ENCODE results near the gene FAM13B. TPM values are rescaled to one million over a fixed set of nuclear protein-coding genes. Genes with fewer than 3 reads are reported as not detected.

FAM13B gene
- total RNA-seq (19.6 and 22.7 TPM in 2 replicates), polyA plus RNA-seq (8.1 and 9.4 TPM in 2 replicates)

GRCh38 chr5:138032572-138033385, at the start of gene FAM13B:
Gene FAM13B, minus strand, starts transcription at chr5:138033079. Its CDS starts 13,968 bp downstream, at chr5:138019111.
- H3K27me3 ChIP-seq: no peaks in the 10 kb centered on the region
- no peaks in the 10 kb centered on the region for H3K9me3 ChIP-seq (ENCODE audit: low read depth)
- peak within 1 kb of the TSS; percentile 95 for H2AFZ ChIP-seq
- peaks cover 47% of the 10 kb centered on the region for H3K79me2 ChIP-seq
- no peaks in the 10 kb centered on the region for H3K9me2 ChIP-seq (replicated peaks; ENCODE audit: insufficient read depth)
- under 1% methylated on average over 57 of the region's 81 CpGs for WGBS (ENCODE audit: low lambda C conversion rate, missing lambda C conversion rate)
- peaks cover 43% of the 10 kb centered on the region for H4K20me1 ChIP-seq (ENCODE audit: insufficient read depth, poor library complexity, severe bottlenecking)
- H3K27ac ChIP-seq: peak within 1 kb of the TSS; percentile 100
- no peak for TF ChIP-seq CTCF (IDR thresholded peaks at IDR 0.05; ENCODE audit: poor library complexity)
- TF ChIP-seq EZH2phosphoT487 (IDR thresholded peaks at IDR 0.05; ENCODE audit: low read depth, severe bottlenecking, unreplicated experiment): no peak
- TF ChIP-seq EZH2 (IDR thresholded peaks at IDR 0.05; ENCODE audit: borderline replicate concordance): no peak
- no peaks in the 10 kb centered on the region for H3K36me3 ChIP-seq (replicated peaks; ENCODE audit: insufficient read depth, low read depth)
- peaks cover 19% of the 10 kb centered on the region for H3K4me1 ChIP-seq (ENCODE audit: insufficient read depth)
- peak within 1 kb of the TSS; percentile 91 for H3K4me3 ChIP-seq
- peak within 1 kb of the TSS; percentile 89 for H3K4me2 ChIP-seq
- peak; percentile 92 for DNase-seq (ENCODE audit: low spot score)

GRCh38 chr5:138082033-138082432, 49.2 kb upstream of the FAM13B start:
- Histone ChIP-seq H3K9me3 (ENCODE audit: low read depth) (no peaks in the 10 kb centered on the region), H3K79me2 (no peaks in the 10 kb centered on the region), H3K36me3 (replicated peaks; ENCODE audit: insufficient read depth, low read depth) (no peaks in the 10 kb centered on the region), H3K4me2 (no peak overlapping the region), H3K4me1 (ENCODE audit: insufficient read depth) (no peaks in the 10 kb centered on the region), H2AFZ (no peak overlapping the region), H3K27me3 (no peaks in the 10 kb centered on the region), H4K20me1 (ENCODE audit: insufficient read depth, poor library complexity, severe bottlenecking) (no peaks in the 10 kb centered on the region), H3K4me3 (no peak overlapping the region), H3K27ac (no peak overlapping the region), H3K9me2 (replicated peaks; ENCODE audit: insufficient read depth) (no peaks in the 10 kb centered on the region)
- WGBS (ENCODE audit: low lambda C conversion rate, missing lambda C conversion rate): 69% methylated on average over 4 of the region's 4 CpGs
- DNase-seq (ENCODE audit: low spot score): no peak
- no peak for TF ChIP-seq CTCF (IDR thresholded peaks at IDR 0.05; ENCODE audit: poor library complexity)
- TF ChIP-seq EZH2phosphoT487 (IDR thresholded peaks at IDR 0.05; ENCODE audit: low read depth, severe bottlenecking, unreplicated experiment): no peak
- TF ChIP-seq EZH2 (IDR thresholded peaks at IDR 0.05; ENCODE audit: borderline replicate concordance): no peak

- DNase-seq (ENCODE audit: low spot score): no peak
- no peaks in the 10 kb centered on the region for H3K4me1 ChIP-seq (ENCODE audit: insufficient read depth)
- TF ChIP-seq EZH2 (IDR thresholded peaks at IDR 0.05; ENCODE audit: borderline replicate concordance) (no peak), CTCF (IDR thresholded peaks at IDR 0.05; ENCODE audit: poor library complexity) (no peak), EZH2phosphoT487 (IDR thresholded peaks at IDR 0.05; ENCODE audit: low read depth, severe bottlenecking, unreplicated experiment) (no peak)
- H3K9me3 ChIP-seq (ENCODE audit: low read depth): no peaks in the 10 kb centered on the region
- H3K4me2 ChIP-seq: no peak overlapping the region
- no peak overlapping the region for H3K27ac ChIP-seq
- H3K27me3 ChIP-seq: no peaks in the 10 kb centered on the region
- no peaks in the 10 kb centered on the region for H3K9me2 ChIP-seq (replicated peaks; ENCODE audit: insufficient read depth)
- H4K20me1 ChIP-seq (ENCODE audit: insufficient read depth, poor library complexity, severe bottlenecking): no peaks in the 10 kb centered on the region
- no peak overlapping the region for H2AFZ ChIP-seq
- no peak overlapping the region for H3K4me3 ChIP-seq
- H3K79me2 ChIP-seq: no peaks in the 10 kb centered on the region
- WGBS (ENCODE audit: low lambda C conversion rate, missing lambda C conversion rate): 28% methylated on average over 1 of the region's 1 CpG
- H3K36me3 ChIP-seq (replicated peaks; ENCODE audit: insufficient read depth, low read depth): no peaks in the 10 kb centered on the region
Observed at GRCh38 chr5:138078006-138078643, 45.2 kb upstream of the FAM13B start.

All from hepatocyte (in vitro differentiated cells).